GM04504 (cell line): ENCODE measurements around the gene DRD5.

Experiments
- DNase-seq: peaks from one replicate; pipeline ENCODE4 v3.0.0-alpha.2; 2012; ENCODE audit warnings: low read depth

Gene DRD5

GRCh38 chr4:9816285-9816684, 34.9 kb downstream of the DRD5 start:
- no peak for DNase-seq

GRCh38 chr4:9820343-9820742, 38.9 kb downstream of the DRD5 start:
- no peak for DNase-seq

- no peak for DNase-seq
These were observed 43.6 kb downstream of the DRD5 start for GRCh38 chr4:9825049-9825448.

- no peak for DNase-seq
These were observed 45.1 kb downstream of the DRD5 start for GRCh38 chr4:9826551-9826950.

GRCh38 chr4:9832640-9833039, 51.2 kb downstream of the DRD5 start:
- no peak for DNase-seq

GRCh38 chr4:9833421-9833820, 52.0 kb downstream of the DRD5 start:
- DNase-seq = no peak
